Spleen (tissue), 7 donors: ENCODE measurements around the gene BRD1.

Experiments used
- POLR2AphosphoS5 ChIP-seq, 3 donors: sonication (generic); formaldehyde crosslinking; IDR thresholded peaks; one replicate each; pipeline ENCODE4 v1.5.1; 2017; ENCODE audit warnings: antibody characterized with exemption in 3 of 3
- TF ChIP-seq, protein P1 (sequence below), 11 experiments: fragments of 200-600 bp in 7 of 11; fragments of 450-650 bp in 4 of 11; sonication (generic) in 4 of 11; IDR thresholded peaks in 8 of 11; conservative IDR thresholded peaks in 3 of 11; 1 replicate in 7 of 11; 2 replicates in 4 of 11; pipeline versions ENCODE4 v1.4.0 to v1.8.0; 2016 to 2021; ENCODE audit warnings: antibody characterized with exemption in 11 of 11, inconsistent platforms in 4 of 11, mild to moderate bottlenecking in 1 of 11
- donor health status: DM: no; HTN: no; CAD: no; lungs with moderate emphysema.
- donor health status: DM: no; HTN: no; CAD: no.
- donor health status: DM: no; HTN: no; CAD: no.

DNA sequence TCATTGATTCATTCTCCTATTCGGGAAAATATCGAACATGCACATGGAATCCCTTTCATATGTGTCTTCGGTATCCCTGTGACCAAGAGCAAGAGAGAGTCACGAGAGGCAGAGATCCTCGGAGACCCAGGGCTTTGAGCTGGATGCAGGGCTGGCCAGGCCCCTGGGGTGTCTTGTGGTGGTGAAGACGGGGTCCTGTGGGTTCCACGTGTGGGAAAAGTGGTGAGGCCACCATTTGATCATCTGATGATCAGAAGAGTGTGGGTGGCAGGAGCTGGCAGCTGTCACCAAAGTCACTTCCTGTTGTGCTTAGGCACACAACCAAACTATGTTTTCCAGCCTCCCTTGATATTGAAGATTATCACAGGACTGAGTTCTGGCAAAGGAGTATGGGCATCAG lies 94.0 kb downstream of the BRD1 start:
- TF ChIP-seq, protein P1, sequence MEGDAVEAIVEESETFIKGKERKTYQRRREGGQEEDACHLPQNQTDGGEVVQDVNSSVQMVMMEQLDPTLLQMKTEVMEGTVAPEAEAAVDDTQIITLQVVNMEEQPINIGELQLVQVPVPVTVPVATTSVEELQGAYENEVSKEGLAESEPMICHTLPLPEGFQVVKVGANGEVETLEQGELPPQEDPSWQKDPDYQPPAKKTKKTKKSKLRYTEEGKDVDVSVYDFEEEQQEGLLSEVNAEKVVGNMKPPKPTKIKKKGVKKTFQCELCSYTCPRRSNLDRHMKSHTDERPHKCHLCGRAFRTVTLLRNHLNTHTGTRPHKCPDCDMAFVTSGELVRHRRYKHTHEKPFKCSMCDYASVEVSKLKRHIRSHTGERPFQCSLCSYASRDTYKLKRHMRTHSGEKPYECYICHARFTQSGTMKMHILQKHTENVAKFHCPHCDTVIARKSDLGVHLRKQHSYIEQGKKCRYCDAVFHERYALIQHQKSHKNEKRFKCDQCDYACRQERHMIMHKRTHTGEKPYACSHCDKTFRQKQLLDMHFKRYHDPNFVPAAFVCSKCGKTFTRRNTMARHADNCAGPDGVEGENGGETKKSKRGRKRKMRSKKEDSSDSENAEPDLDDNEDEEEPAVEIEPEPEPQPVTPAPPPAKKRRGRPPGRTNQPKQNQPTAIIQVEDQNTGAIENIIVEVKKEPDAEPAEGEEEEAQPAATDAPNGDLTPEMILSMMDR (IDR thresholded peaks at IDR 0.05 in 8 of 11, conservative IDR thresholded peaks at IDR 0.05 in 3 of 11): no peak
- no peak for TF ChIP-seq POLR2AphosphoS5 (IDR thresholded peaks at IDR 0.05)
